ENCODE measurements around the gene EGFLAM.
"Not testable (repeated sequence)": the region's sequence is repeated elsewhere in the genome, so short reads cannot be mapped to it uniquely, and the experiment has no call there.

EGFLAM gene

DNA sequence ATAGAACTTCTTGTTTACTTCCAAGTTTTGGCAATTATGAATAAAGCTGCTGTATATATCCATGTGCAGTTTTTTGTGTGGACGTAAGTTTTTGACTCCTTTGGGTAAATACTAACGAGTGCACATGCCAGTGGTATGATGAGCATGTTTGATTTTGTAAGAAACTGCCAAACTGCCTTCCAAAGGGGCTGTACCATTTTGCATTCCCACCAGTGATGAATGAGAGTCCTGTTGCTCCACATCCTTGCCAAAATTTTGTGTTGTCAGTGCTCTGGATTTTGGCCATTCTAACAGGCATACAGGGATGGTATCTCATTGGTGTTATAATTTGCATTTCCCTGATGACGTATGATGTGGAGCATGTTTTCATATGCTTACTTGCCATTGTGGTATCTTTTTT lies 73.5 kb downstream of the EGFLAM start:
- no peak for DNase-seq

DNA sequence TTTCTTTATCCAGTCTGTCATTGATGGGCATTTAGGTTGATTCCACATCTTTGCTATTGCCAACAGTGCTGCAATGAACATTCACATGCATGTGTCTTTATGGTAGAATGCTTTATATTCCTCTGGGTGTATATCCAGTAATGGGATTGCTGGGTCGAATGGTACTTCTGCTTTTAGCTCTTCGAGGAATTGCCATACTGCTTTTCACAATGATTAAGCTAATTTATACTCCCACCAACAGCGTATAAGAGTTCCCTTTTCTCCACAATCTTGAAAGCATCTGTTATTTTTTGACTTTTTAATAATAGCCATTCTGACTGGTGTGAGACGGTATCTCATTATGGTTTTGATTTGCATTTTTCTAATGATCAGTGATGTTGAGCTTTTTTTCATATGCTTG lies 74.8 kb downstream of the EGFLAM start:
- not testable (repeated sequence) for DNase-seq

DNA sequence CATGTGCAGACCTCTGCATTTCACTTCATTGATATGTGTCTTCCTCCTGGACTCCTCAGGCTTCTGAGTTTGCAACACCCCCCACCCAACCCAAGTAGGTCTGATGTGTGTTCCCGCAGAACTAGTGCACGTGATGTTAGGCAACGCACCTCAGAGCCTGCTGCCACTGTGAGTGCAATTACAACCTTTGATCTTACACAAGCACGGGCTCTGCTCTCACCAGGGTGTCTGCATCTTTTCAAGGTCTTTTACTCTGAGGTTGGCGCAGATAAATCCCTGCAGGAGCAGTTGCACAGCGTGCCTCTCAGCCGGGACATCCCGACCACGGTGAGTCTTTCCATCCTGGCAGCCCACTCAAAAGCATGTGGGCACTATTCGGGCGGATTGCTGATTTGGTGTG lies 80.1 kb downstream of the EGFLAM start:
- no peak for DNase-seq

DNA sequence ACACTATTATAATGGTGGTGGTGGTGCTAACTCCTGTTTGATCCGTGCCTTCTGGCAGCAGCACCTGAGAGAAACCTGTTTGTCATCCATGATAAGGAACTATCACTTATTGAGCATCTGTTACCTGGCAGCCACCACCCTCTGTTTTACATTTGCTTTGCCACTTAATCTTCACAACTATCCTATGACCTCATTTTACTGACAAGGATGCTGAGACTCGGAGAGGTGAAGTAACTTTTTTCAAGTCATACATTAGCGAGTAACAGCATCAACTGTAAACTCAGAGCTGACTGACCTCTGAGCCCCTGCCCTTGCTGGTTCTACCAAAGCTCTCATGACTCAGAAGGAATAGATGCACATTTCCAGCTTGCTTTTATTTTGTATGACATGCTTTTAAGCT lies 81.1 kb downstream of the EGFLAM start:
- no peak for DNase-seq

DNA sequence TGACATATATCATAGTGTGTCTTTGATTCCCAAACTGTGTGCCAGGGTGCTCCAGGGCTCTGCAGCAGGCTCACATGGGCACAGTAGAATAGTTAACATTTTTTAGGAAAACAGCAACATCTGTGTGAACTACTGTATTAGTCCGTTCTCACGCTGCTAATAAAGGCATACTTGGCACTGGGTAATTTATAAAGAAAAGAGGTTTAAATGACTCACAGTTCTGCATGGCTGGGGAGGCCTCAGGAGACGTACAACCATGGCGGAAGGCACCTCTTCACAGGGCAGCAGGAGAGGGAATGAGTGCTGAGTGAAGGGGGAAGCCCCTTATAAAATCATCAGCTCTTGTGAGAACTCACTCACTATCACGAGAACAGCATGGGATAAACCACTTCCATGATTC lies 82.7 kb downstream of the EGFLAM start:
- no peak for DNase-seq

DNA sequence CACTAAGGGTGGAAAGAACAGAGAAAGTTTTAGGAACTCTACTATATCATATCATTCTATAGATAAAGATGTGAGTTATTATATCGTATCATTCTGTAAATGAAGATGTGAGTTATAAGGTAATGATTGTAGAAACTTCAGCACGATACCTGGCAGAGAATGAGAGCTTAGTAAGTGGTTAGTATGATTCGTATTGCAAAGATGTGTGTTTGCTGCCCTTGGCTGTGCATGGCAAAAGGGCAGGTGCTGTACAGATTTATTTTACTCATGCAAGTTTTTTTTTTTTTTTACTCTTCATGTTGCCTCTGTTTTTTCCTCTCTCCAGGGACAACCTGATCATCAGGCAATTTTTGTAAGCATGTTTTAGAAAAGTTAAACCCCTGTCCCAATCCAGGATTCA lies 83.3 kb downstream of the EGFLAM start:
- DNase-seq = no peak

DNA sequence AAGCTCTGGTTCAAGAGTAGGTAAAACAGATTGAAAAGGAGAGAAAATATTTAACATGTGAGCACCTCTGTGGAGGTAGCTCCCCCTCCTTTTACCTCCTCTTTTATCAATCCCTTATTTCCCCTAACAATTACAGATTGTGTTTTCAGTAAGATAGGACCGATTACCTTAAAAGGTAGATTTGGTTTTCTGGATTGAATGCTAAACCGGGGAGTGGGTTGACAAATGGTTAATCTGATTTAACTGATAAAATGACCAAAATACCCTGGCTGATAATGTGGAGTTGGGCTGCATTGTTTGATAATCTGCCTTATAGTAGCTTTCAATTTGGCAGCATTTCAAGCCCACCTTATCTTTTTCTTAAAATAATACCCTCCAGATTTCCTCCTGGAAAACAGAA lies 83.9 kb downstream of the EGFLAM start:
- no peak for DNase-seq

DNA sequence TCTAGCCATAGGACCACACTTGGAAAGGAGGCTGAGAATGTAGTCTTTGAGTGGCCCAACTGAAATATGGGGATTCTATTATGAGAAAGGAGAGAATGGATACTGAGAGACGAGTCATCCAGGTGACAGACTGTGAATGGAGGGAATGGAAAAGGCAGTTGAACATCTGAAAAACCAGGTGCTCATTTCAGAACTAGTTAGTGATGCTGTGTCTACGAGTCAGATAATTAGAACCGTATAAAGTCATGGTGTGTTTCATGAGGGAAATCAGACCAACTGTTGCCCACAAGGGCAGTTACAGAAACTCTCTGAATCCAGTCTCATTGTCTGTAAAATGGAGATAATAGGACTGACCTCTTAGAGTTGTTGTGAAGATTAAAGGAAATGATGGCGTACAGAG lies 86.5 kb downstream of the EGFLAM start:
- no peak for DNase-seq

DNA sequence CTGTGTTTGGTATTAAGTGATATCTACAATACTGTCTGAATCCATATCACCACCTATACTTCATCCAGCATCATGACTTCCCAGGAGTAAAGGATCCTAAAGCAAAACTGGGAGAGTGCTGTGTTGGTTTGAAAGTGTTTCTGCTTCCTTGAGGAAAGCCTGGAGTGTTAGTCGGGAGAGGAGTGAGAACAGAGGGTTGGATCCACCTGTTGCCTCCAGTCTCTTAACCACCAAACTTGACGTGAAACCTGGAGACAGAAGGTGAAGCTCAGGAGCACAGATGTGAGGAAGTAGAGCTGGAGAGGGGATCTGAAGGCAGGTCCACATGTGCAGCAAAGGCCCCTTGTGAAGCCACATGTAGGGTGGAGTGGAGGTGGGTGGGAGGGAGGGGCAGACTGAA lies 88.2 kb downstream of the EGFLAM start:
- no peak for DNase-seq

DNA sequence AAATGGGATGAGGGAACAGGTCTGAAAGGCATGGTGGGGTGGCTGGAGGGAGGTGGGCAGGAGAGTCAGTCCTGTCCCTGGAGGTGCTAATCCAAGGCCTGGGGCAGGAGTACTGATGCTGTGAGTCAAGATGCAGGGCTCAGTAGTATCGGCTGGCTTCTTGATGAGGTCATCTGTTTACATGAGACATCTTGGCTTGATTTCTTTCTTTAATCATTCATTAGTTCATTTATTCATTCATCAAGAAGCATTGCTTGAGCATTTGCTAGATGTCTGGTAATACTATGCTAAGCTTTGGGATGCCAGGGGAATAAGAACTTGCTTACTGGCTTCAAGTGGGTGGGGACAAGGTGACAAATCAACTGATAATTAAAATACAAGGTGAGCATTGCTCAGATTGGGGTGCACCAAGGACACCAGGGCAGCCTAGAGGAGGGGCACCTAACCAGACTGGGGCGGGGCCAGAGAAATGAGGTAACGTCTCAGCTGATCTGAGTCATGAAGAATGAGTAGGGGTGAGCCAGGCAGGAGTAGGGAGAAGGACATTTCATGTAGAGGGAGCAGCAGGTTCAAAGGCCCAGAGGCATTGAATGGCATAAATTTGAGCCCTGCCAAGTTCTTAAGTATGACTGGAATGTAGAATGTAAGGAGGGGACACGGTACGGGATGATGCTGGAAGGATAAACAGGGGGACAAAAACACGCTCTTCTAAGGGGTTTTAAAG lies 88.8 kb downstream of the EGFLAM start:
- no peak for DNase-seq

DNA sequence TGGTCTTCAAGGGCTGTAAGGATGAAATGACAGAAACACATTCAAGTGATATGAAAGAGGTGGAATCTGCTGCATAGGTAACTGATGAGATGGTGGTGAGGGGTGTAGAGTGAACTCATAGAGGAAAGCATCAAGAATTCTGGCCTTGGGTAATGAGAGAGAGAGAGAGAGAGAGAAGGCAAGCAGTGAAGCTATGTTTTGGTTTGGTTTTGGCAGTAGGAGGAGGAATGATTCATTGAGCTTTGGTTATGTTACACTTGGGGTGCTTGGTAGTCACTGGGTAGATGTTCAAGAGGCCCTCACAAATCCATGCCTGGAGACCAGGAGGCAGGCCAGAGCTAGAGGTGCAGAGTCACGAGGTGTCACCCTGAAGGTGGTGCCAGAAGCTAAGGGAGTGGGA lies 89.5 kb downstream of the EGFLAM start:
- DNase-seq = no peak

DNA sequence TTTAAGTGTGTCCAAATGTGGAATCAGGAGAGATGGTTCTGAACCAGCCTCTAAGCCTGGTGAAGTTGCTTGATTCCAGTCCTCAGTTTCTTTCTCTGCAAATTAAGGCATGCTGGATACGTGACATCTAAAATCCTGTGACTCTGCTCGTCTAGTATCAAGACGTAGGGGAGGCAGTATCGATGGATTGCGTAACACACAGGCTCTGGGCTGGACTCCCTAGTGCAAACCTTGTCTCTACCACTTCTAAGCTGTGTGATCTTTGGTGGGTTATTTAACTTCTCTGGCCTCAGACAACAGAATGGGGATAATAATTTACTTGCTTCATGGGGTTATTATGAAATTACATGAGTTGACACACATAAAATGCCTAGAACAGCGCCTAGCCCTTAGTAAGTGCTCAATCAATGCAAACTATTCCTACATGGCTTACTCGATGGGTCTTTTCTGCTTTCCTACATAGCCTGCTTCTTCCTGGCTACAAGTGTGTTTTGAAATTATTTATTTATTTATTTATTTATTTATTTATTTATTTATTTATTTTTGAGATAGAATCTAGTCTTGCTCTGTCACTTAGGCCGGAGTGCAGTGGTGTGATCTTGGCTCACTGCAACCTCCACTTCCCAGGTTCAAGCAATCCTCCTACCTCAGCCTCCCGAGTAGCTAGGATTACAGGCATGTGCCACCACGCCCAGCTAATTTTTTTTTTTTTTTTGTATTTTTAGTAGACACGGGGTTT lies 102.1 kb downstream of the EGFLAM start:
- no peak for DNase-seq

DNA sequence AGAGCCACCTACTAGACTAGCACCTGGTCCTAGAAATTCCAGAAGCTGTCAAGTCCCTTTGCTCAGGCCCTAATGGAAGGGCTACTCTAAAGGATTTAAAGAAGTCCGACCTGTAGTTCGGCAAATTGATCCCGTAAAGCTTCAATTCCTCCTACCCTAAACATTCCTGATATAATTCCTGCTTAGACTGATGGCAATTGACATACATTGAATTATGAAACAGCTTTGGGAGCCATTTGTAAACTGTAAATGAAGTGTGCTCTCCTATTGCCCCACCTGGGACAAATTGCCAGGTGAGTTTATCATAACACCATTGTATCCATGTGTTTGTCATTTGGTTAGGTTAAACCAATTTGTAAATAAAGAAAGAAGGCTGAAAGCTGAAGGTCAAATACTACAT lies 104.4 kb downstream of the EGFLAM start:
- no peak for DNase-seq

DNA sequence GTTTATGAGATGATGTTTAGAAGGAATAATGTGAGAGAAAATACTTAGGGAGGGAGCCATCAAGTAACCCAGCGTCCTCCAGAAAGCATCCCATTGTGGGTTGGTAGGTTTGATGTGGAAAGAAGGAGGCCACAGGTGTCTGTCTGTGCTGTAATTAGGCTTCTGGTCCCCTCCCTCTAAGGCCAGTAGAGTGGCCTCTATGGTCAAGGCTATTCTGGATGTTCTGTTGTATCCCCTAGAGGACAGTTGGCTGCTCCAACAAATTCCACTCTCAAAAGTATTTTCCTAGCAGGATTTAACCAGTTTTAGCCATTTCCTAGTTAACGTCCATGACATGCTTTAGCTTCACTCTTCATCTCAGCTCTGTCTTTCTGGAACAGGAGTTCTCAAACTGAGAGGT lies 106.5 kb downstream of the EGFLAM start:
- no peak for DNase-seq

DNA sequence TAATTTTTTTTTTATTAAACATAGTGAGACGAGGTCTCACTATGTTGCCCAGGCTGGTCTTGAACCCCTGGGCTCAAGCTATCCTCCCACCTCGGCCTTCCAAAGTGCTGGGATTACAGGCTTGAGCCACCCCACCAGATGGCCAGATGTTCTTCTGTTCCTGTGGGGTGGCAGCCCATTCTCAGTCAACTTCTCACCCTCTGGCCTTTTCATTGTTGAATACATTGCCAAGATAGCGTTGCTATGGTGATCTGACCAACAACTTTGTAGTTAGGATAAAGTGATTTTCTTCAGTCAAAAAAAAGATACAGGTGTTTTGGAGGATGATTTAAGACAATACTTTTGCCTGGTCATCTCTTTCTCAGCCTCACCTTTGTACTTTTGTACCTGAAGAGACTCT lies 109.1 kb downstream of the EGFLAM start:
- DNase-seq = no peak

DNA sequence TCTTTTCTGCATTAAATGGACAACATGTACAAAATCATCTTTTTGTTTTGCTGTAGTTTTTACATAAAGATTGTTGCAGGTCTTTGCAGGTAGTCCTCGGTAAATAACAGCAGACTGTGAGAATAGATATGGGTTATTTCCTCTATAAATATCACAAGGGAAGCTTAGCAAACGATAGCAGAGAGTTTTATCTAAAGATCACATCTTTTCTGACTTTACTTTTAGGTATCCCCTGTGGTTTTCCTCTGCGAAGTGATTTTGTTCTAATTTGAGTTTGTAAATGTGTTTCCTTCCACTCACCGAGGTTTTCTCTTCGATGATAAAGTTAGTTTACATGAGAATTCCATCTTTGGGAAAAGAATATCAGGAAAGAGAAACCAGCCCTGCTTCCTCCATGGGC lies 109.6 kb downstream of the EGFLAM start:
- DNase-seq = no peak

DNA sequence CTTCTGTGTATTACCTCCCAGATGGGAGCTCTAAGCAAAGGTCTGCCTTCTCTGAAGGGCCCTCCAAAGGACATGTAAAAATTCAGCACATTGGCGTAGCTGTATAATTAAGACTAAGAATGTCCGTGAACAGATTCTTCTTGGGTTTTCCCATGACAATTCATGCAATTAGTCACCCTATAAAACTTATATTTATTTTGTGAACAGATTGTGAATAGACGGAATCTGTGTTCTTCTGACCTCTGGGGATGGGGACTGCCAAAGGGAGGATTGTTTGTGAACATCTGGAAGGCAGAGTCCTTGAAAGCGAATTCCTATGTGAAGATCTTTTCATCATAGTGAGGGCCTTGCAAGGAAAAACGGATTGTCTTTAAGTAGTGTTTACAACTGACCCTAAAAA lies 111.3 kb downstream of the EGFLAM start:
- DNase-seq = no peak

DNA sequence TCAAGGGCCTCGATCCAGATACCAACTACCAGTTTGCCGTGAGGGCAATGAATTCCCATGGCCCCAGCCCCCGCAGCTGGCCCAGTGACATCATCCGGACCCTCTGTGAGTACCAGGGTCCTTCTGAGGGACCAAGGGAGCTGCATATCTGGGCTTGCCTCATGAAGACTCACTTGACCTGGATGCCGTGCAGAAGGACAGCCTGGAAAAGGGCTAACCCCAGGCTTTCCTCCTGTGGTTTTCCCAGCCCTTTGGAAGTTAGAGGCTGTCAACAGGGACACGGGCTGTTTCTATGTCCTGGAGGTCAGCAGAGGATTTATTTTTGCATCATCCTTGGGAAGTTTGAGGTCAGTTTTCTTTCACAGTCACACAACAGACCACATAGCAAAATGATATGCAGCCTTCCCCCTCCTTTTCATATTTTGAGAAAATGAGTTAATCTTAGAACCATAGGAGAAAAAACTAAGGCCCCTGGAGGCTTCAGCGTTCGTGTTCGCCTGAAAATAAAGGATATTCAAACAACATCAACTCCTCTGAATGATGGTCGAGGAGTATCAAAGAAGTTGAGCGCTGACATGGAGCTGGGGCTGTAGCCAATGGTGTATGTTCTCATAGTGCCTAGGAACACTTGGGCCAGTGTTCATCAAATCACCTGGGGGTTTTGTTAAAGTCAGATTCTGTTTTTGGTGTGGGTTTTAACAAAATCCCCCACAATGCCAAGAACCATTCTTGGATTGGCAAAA lies 112.2 kb downstream of the EGFLAM start:
- DNase-seq = no peak

DNA sequence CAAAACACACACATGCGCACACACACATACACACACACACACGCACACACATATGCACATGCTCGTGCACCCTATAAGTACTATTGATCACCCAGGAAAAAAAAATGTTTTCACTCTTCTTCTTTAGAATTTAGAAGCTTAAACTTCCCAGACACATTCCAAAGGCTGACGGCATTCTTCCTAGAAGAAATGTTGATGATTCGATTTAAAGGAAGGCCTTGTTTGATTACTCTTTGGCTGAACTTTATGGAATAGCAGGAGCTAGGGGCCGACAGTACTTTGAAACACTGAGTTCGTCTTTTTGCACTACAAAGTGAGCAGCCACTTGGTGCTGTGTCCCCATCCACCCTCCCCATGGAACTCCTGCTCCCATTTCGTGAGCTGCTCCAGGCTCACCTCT lies 113.2 kb downstream of the EGFLAM start:
- no peak for DNase-seq

DNA sequence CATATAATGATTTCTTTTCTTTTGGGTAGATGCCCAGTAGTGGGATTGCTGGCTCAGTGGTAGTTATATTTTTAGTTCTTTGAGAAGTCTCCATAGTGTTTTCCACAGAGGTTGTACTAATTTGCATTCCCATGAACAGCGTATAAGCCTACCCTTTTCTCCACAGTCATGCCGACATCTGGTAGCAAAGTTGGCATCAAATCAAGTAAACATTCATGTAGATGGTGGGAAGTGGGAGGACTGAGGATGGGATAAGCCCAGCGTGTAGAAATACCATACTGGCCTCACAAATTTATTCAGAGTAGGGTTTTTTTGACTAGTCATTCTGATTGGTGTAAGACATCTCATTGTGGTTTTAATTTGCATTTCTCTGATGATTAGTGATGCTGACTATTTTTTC lies 115.4 kb downstream of the EGFLAM start:
- no peak for DNase-seq

DNA sequence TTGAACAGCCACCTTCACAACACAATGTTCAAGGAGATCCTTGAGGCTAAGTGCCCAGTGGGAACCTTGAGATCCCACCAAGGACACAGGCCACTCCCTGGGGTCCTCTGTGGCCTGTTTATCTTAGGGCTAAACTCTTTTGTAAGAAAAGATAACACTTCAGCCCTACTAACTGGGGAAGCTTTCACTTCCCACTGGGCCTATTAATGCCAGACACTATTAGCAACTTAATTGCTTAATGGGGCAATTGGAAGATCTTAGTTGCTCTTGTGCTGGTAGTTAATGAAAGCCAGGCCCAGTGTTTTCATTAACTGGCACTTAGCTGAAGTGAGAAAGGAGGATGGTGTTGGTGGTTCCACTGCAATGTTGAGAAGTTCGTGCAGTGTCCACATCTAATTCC lies 117.1 kb downstream of the EGFLAM start:
- no peak for DNase-seq

DNA sequence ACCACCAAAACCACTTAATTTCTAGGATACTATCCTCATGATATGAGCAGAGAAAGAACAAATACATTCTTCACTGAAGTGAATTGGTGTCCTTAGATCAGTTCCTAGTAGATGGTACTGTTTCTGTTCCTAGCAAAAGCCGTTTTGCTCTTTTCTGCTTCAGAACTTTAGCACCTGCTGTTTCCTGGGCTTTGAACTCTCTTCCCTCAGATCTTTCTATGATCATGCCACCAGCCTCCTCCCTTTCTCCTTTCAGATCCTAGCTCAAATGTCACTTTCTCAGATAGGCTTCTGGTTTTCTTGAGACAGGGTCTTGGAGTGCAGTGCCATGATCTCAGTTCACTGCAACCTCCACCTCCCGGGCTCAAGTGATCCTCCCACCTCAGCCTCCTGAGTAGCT lies 118.0 kb downstream of the EGFLAM start:
- DNase-seq = no peak

DNA sequence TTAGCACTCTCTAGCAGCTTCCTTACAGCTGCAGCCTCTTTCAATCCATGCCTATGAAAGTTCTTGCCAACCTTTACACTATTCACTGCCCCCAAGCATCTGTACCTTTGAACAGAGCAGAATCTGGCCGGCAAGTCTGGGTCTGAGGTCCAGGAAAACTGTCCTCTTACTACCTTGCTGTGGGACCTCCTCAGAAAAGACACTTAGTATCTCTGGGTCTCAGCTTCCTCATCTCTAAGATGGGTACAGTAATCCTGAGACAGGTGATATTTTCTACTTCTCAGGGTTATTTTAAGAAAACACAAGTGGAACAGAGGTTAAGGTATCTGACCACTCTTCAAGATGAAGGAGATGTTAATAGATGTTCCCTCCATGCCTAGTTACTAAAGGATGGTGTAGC lies 120.2 kb downstream of the EGFLAM start:
- DNase-seq = no peak
